ENCODE measurements around the gene APOC3.

APOC3 gene

GRCh38 chr11:116807601-116808261 lies 22.0 kb upstream of the APOC3 start:
- no peak for DNase-seq

- DNase-seq, result no peak
Measured at GRCh38 chr11:116808262-116809175, 21.2 kb upstream of the APOC3 start.

DNA sequence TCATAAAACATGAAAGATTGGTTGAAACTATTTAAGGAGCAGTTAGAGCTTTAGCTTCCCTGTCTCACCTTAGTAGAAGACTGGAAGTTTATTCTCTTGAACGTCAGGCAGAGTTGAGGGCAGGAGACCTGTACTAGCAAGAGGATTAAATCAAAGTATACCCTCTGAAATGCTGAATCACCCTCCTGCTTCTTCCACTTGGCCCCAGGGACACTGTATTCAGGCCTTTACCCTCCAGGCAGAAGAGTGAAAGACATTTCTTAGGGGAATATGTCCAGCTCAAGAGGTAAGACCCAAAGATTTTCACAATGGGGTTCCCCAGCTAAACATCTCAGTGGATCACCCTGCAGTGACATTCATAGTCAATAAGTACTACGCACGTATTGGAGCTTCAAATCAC lies 18.5 kb upstream of the APOC3 start:
- DNase-seq, result no peak

GRCh38 chr11:116812109-116812508 lies 17.6 kb upstream of the APOC3 start:
- no peak for DNase-seq

DNA sequence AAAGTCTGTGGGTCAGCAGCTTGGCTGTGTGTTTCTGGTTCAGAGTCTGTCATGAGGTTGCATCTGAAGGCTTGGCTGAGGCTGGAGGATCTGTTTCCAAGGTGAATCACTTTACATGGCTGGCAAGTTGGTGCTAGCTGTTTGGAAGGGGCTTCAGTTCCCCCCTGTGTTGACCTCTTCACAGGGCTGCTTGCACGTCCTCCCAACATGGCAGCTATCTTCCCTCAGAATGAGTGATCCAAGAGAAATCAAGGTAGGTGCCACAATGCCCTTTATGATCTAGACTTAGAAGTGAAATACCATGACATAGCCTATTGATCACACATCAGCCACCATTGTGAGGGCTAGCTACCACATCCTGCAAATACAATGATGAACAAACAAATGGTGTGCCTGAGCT lies 16.5 kb upstream of the APOC3 start:
- DNase-seq, result no peak

GRCh38 chr11:116813781-116814471 lies 15.8 kb upstream of the APOC3 start:
- no peak for DNase-seq

DNA sequence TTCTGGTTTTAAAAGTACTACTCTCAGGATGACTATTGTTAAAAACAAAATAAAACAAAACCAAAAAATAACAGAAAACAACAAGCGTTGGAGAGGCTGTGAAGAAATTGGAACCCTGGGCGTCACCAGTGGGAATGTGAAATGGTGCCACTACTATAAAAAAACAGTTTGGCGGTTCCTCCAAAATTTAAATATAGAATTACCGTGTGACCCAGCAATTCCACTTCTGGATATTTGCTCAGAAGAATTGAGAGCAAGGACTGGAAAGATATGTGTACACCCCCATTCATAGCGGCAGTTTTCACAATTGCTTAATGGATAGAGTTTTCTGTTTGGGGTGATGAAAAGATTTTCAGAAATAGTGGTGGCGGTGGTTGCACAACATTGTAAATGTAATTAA lies 15.2 kb upstream of the APOC3 start:
- DNase-seq, result no peak

- no peak for DNase-seq
Measured at GRCh38 chr11:116819049-116819448, 10.7 kb upstream of the APOC3 start.

DNA sequence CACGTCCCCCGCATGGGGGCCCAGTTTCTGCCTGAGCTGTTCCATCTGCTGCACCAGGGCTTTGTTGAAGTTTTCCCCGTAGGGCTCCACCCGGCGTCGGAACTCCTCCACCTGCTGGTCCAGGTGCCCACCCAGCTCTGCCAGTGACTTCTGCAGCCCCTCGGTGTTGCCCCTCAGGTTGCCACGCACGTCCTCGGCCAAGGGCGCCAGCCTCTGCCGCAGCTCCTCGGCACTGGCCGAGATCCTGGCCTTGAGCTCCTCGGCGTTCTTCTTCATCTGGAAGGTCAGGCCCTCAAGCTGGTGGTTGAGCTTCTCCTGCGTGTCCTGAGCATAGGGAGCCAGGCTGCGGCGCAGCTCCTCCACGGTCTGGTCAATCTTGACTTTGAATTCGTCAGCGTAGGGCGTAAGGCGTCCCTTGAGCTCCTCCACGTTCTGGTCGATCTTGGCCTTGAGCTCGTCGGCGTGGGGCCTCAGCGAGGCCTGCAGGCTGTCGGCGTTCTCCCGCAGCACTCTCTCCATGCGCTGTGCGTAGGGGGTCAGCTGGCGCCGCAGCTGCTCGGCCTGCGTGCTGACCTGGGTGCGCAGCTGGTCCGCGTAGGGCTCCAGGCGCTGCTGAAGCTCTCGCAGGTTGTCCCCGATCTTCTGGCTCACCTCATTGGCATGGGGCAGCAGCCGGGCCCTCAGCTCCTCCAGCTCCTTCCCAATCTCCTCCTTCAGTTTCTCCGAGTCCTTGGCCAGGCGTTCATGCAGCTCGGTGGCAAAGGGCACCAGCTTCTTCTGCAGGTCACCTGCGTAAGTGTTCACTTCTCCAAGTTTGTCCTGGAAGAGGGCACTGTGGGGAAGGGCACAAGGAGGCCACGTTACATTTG lies 8.4 kb upstream of the APOC3 start:
- DNase-seq, result no peak

DNA sequence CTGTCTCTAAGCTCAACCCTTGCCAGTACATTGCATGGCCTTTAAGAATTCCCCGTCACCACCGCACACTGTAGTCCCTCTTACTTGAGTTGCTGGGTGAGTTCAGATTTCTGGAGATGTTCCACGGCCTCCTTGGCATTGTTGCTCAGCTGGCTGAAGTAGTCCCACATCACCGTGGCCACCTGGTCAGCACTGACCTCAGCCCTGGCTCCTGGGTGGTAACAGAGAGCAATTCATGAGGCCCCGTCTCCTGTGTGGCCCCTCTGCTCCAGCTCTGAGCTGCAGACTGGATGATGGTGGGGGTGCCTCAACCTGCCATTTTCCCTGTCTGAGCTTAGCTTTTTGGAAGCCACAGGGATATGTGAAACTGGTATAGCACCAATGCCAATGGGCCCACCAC lies 7.1 kb upstream of the APOC3 start:
- DNase-seq, result no peak

GRCh38 chr11:116823031-116823843 lies 6.5 kb upstream of the APOC3 start, which contains the start of gene APOA4:
Gene APOA4 (minus strand): TSS chr11:116823304. CDS start chr11:116823191, 113 bp downstream.
- no peak for DNase-seq

- no peak for DNase-seq
Measured at GRCh38 chr11:116825434-116825833, 4.3 kb upstream of the APOC3 start.

DNA sequence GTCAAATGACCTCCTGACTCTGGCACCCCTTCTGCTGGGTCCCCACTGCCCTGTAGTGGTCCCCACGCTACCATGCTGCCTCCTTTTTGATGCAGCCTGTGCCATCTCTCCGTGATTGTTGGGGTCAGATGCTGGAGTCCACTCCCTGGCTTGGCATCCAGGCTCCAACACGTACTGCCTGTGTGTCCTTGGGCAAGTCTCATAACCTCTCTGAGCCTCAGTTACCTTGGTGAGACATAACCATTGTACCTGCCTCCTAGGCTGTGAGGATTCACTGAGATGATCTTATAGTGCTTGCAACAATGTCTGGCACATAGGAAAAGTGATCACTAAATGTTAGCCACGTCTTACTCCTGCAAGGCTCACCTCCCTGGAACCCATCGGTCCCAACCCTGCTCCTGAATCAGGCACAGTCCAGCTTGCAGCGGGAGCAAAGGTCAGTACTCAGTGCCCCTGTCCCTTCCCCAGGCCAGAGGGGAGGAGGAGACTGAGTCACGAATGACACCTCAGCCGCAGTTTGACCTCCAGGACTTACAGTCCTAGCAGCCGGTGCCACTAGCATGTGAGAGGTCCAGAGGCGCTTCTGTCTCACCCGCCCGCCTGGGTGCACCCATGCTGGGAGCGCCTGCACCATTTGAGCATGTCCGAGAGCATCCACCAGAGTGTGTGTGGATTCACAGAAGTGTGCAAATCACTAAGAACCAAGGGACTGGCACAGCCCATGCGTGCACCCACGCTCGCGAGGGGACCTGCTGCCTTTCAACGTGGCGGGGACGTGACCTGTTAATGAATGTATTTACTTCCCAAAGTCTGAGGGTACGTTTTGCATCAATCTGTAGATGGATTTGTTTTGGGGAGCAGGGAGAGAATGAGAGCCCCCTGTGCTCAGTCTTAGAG lies 3.6 kb upstream of the APOC3 start:
- no peak for DNase-seq

- DNase-seq, result no peak
Measured at GRCh38 chr11:116826751-116827431, 2.8 kb upstream of the APOC3 start.

- no peak for DNase-seq
Measured at GRCh38 chr11:116827461-116827860, 2.2 kb upstream of the APOC3 start.

- DNase-seq, result no peak
Measured at GRCh38 chr11:116828632-116829524, 829 bp upstream of the APOC3 start.

GRCh38 chr11:116830184-116830912 lies 641 bp downstream of the APOC3 start:
- no peak for DNase-seq

- DNase-seq, result no peak
Measured at GRCh38 chr11:116831790-116832349, 2.2 kb downstream of the APOC3 start.

All from NCI-H1092 treated with DMSO at 0.1 percent for 48 hours (cell line).